Small intestine (tissue), 7 donors: ENCODE results near the gene OSBPL10. TPM values are rescaled to one million over a fixed set of nuclear protein-coding genes. Genes with fewer than 3 reads are reported as not detected.

Experiments
- DNase-seq, 2 donors: peaks; one replicate each; pipeline versions ENCODE4 v3.0.0 to v3.0.0-alpha.2; 2013
- FAIRE-seq: peaks from 2 replicates; lab custom pipeline; 2012; peaks lifted over from hg19 to GRCh38; lab: Jason Lieb, UNC
- H3K27ac ChIP-seq, 3 donors: one replicate each; pipeline ENCODE4 v1.5.1; 2013; ENCODE audit warnings: low read length in 2 of 3, mild to moderate bottlenecking in 2 of 3, control low read depth in 1 of 3, inconsistent platforms in 1 of 3, low read depth in 1 of 3, moderate library complexity in 1 of 3
- H3K27me3 ChIP-seq, 3 donors: one replicate each; pipeline ENCODE4 v1.6.1; 2013; ENCODE audit warnings: low read length in 3 of 3, inconsistent platforms in 1 of 3; ENCODE audit not compliant: control insufficient read depth in 3 of 3, insufficient read depth in 3 of 3
- H3K36me3 ChIP-seq, 3 donors: one replicate each; pipeline ENCODE4 v1.6.1; 2013; ENCODE audit warnings: low read length in 3 of 3, inconsistent platforms in 1 of 3, low read depth in 1 of 3, mild to moderate bottlenecking in 1 of 3, moderate library complexity in 1 of 3; ENCODE audit not compliant: control insufficient read depth in 3 of 3, insufficient read depth in 2 of 3
- H3K4me1 ChIP-seq, 3 donors: one replicate each; pipeline ENCODE4 v1.6.1; 2013; ENCODE audit warnings: low read length in 2 of 3, inconsistent platforms in 1 of 3, low read depth in 1 of 3, mild to moderate bottlenecking in 1 of 3, moderate library complexity in 1 of 3; ENCODE audit not compliant: control insufficient read depth in 3 of 3, insufficient read depth in 2 of 3
- H3K4me3 ChIP-seq, 3 donors: one replicate each; pipeline ENCODE4 v1.5.1; 2013; ENCODE audit warnings: low read length in 3 of 3, control low read depth in 1 of 3, inconsistent platforms in 1 of 3, low read depth in 1 of 3, mild to moderate bottlenecking in 1 of 3, moderate library complexity in 1 of 3
- H3K9me3 ChIP-seq, 2 donors: one replicate each; pipeline ENCODE4 v1.6.1; 2013; ENCODE audit warnings: low read depth in 1 of 2, low read length in 1 of 2; ENCODE audit not compliant: control insufficient read depth in 2 of 2, insufficient read depth in 1 of 2
- WGBS, 3 donors: extraction: QIAGEN DNeasy Blood & Tissue Kit; methylation state at CpG; one replicate each; pipeline ENCODE4 v1.1.7; 2013; 5-methylcytosine and 5-hydroxymethylcytosine counted together
- polyA plus RNA-seq, 4 donors: library from polyadenylated mRNA; stranded (reverse) in 3 of 4; unstranded in 1 of 4; fragments of 200-250 nt in 3 of 4; fragments of 120-200 nt in 1 of 4; gene quantifications; one replicate each; pipeline versions ENCODE4 v1.2.1 to v1.2.3, GENCODE V29; 2013
- donor health status: healthy with polysubstance abuse.
- donor health status: control.
- donor health status: control.
- donor health status: Bipolar disorder and iron deficiency.
- donor health status: healthy.

OSBPL10 gene
- polyA plus RNA-seq, 4 donors, result 1.4 to 8.6 (median 3.8) TPM

GRCh38 chr3:31659246-31659645 is 321.8 kb downstream of the OSBPL10 start:
- DNase-seq, result no peak
- Histone ChIP-seq H3K36me3 (peaks cover 0 to 18% (median 0%) of the 10 kb centered on the region in 3 donors), H3K27ac (no peak overlapping the region), H3K27me3 (no peaks in the 10 kb centered on the region), H3K4me3 (no peak overlapping the region), H3K4me1 (no peaks in the 10 kb centered on the region), H3K9me3 (peaks cover 0 to 14% of the 10 kb centered on the region in 2 donors)
- no peak for FAIRE-seq

DNA sequence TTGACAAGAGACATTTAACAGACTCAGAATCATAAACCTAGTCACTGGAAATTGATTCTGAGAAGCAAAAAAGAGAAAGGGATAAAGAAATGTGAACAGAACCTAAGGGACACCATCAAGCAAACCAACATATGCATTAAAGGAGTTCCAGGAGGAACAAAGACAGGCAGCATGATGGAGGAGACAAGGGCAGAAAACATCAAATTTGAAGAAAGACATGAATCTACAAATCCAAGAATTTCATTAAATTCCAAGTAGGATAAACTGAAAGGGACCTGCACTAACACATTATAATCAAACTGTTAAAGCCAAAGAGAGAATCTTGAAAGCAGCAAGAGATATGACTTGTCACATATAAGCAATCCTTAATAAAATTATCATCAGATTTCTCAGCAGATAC is 326.1 kb downstream of the OSBPL10 start:
- H3K27ac ChIP-seq, result no peak overlapping the region
- DNase-seq (no peak), FAIRE-seq (no peak)
- peaks cover 0 to 31% of the 10 kb centered on the region in 2 donors for H3K9me3 ChIP-seq
- no peaks in the 10 kb centered on the region for H3K27me3 ChIP-seq
- H3K4me3 ChIP-seq, result no peak overlapping the region
- peaks cover 0 to 4% (median 0%) of the 10 kb centered on the region in 3 donors for H3K36me3 ChIP-seq
- no peaks in the 10 kb centered on the region for H3K4me1 ChIP-seq

GRCh38 chr3:31653464-31653863 is 327.6 kb downstream of the OSBPL10 start:
- DNase-seq (no peak), FAIRE-seq (no peak)
- Histone ChIP-seq H3K27me3 (no peaks in the 10 kb centered on the region), H3K27ac (no peak overlapping the region), H3K9me3 (peaks cover 3 to 38% of the 10 kb centered on the region in 2 donors), H3K4me1 (no peaks in the 10 kb centered on the region), H3K36me3 (peaks cover 0 to 4% (median 0%) of the 10 kb centered on the region in 3 donors), H3K4me3 (no peak overlapping the region)
- 84 to 97% (median 96%) methylated on average over 1 of the region's 1 CpG for WGBS, 3 donors

- peaks cover 5 to 48% of the 10 kb centered on the region in 2 donors for H3K9me3 ChIP-seq
- FAIRE-seq, result no peak
Observed at GRCh38 chr3:31652296-31652695, 328.8 kb downstream of the OSBPL10 start.

DNA sequence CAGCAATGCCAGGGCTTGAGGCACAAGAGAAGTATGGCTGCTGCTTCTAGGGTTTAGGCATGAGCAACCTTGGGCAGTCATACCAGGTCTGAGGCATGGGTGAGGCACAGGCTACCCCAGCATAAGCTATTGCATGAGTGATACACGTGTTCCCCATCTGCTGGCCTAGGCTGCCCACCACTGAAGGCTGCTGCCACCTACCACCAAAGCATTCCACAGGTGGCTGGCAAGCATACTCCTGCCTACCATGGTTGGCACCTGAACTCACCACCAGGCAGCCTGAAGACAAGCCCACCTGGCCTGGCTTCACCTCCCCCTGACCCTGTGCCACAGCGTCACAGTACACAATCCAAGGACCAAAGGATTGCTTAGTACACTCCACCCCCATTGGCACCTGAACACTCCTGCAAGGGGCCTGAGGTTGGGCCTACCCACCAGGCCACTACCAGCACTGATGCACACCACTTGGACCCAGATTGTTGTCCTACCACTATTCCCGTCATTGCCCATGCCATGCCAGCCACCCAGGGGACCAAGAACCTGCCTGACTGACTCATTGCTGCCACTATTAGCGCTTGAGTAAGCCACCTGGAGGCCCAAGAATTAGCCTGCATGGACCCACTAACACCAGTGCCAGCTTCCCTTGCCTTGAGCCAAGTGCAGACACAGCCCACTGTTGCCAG is 332.6 kb downstream of the OSBPL10 start:
- FAIRE-seq, result no peak
- Histone ChIP-seq H3K4me1 (no peaks in the 10 kb centered on the region), H3K9me3 (peaks cover 5 to 37% of the 10 kb centered on the region in 2 donors), H3K36me3 (peaks cover 0 to 16% (median 7%) of the 10 kb centered on the region in 3 donors), H3K4me3 (no peak overlapping the region), H3K27me3 (no peaks in the 10 kb centered on the region), H3K27ac (no peak overlapping the region)
- 98 to 100% (median 99%) methylated on average over 4 of the region's 4 CpGs for WGBS, 3 donors
- DNase-seq, result no peak

More at GRCh38 chr3:31652296-31652695, 328.8 kb downstream of the OSBPL10 start:
- Histone ChIP-seq H3K4me1 (no peaks in the 10 kb centered on the region), H3K36me3 (peaks cover 0 to 12% (median 1%) of the 10 kb centered on the region in 3 donors), H3K27me3 (no peaks in the 10 kb centered on the region), H3K27ac (no peak overlapping the region), H3K4me3 (no peak overlapping the region)
- no peak for DNase-seq

DNA sequence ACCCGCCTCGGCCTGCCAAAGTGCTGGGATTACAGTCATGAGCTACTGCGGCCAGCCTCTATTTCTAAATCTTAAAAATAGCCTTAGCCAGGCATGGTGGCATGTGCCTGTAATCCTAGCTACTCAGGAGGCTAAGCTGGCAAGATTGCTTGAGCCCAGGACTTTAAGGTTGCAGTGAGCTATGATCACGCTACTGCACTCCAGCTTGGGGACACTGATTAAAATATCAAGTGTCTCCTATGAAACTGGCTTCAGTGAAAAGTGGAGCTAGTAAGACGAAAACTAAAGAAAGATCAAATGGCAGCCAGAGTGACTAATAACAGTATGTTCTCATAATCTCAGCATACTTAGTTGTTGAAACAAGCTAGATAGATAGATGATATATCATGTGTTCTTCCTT is 335.8 kb downstream of the OSBPL10 start:
- peaks cover 5 to 24% of the 10 kb centered on the region in 2 donors for H3K9me3 ChIP-seq
- H3K36me3 ChIP-seq, result peaks cover 0 to 16% (median 7%) of the 10 kb centered on the region in 3 donors
- no peak for FAIRE-seq
- H3K4me3 ChIP-seq, result no peak overlapping the region
- WGBS, 3 donors, result 88 to 98% (median 91%) methylated on average over 5 of the region's 5 CpGs
- no peaks in the 10 kb centered on the region for H3K4me1 ChIP-seq
- no peaks in the 10 kb centered on the region for H3K27me3 ChIP-seq
- H3K27ac ChIP-seq, result no peak overlapping the region
- no peak for DNase-seq

DNA sequence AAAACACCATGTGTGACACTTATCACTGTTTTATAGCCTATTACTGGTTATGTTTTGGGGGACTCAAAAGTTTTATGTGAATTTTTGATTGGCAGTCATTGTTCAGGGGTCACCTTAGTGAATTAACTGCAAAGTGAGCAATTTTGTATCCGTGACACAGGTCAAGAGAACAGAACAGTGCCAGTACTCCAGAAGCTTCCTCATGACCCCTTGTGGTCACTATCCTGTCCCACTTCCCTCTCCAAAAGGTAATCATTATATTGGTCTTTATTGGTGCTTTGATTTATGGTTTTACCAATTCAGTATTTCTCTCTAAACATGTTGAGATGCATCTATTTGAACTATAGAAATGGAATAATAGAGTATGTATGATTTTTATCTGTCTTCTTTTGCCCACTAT is 341.2 kb downstream of the OSBPL10 start:
- Histone ChIP-seq H3K27me3 (no peaks in the 10 kb centered on the region), H3K27ac (no peak overlapping the region), H3K4me3 (no peak overlapping the region), H3K36me3 (no peaks in the 10 kb centered on the region), H3K9me3 (no peaks in the 10 kb centered on the region), H3K4me1 (peaks cover 0 to 5% (median 0%) of the 10 kb centered on the region in 3 donors)
- FAIRE-seq, result no peak
- DNase-seq, result no peak
- WGBS, 3 donors, result 91 to 100% (median 97%) methylated on average over 1 of the region's 1 CpG

DNA sequence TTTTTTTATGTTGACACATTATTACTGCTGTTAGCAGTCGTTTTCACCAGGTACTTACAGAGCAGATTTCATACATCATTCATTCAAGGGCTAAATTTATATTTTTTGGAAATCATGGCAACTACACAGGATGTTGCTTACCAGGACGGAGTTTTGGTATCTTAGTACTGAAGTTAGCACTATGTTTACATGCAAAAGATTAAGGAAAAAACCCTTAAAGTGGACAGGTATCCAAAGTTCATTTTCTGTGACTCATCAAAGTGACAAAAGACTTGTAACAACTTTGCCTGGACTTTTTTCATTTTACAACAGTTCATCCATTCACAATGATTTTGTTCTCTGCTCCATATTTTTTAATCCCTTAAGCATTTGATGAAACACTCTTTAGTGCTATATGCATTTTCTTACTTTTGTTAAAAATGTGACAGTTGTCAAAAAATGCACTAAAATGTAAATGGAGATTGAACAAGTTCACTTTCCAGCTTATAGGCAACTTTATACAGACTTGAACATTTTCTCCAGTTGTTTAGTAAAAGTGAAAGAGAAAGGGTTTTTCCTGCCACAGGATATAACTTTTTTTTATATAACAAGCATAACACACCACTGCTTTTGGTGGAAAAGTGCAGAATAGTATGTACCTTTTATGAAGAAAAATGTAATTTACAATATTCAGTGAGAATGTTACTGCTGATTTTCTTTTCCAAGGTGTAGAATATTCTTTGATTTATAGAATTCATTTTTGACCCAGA is 344.2 kb downstream of the OSBPL10 start:
- WGBS, 3 donors, result 10 to 23% (median 20%) methylated on average over 2 of the region's 2 CpGs
- H3K27ac ChIP-seq, result peak overlapping the region in 1 of 3 donors; percentile 21
- H3K27me3 ChIP-seq, result no peaks in the 10 kb centered on the region
- FAIRE-seq (no peak), DNase-seq (peak; percentile 42 to 77)
- no peak overlapping the region for H3K4me3 ChIP-seq
- no peaks in the 10 kb centered on the region for H3K9me3 ChIP-seq
- peaks cover 2 to 4% (median 4%) of the 10 kb centered on the region in 3 donors for H3K36me3 ChIP-seq
- peaks cover 0 to 5% (median 0%) of the 10 kb centered on the region in 3 donors for H3K4me1 ChIP-seq
